ENCODE data around the gene HES6.

- TF ChIP-seq EZH2 (IDR thresholded peaks at IDR 0.05; ENCODE audit: insufficient read depth, poor library complexity, severe bottlenecking) (no peak), EZH2phosphoT487 (IDR thresholded peaks at IDR 0.05; ENCODE audit: insufficient read depth, low read depth) (no peak)
Observed at GRCh38 chr2:238238311-238238765, 1.5 kb downstream of the HES6 start.
